ENCODE data around the gene PRSS2. TPM values are rescaled to one million over a fixed set of nuclear protein-coding genes. Genes with fewer than 3 reads are reported as not detected.

Gene PRSS2
- polyA plus RNA-seq, 1 of the 3 experiments (the other 2 are of a cell fraction): not detected

DNA sequence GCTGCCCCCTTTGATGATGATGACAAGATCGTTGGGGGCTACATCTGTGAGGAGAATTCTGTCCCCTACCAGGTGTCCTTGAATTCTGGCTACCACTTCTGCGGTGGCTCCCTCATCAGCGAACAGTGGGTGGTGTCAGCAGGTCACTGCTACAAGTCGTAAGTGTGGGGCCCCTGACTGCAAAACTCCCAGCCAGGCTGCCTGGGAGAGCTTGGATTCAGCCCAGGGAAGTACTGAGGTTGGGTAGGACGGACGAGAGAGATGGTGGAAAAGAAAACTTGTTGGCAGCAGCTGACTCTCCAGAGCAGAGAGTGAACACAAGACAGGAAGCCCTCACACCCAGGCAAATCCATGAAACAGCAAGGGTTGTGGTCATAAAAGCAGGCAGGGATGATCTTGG, 1.3 kb downstream of the PRSS2 start:
- H4K20me1 ChIP-seq (ENCODE audit: insufficient read depth): no peaks in the 10 kb centered on the region
- H3K27ac ChIP-seq (ENCODE audit: low read depth in 2 of 2, low read length in 1 of 2): no peak overlapping the region
- peaks cover 3% of the 10 kb centered on the region for H3F3A ChIP-seq (replicated peaks; ENCODE audit: insufficient read depth)
- CTCF ChIA-PET: interaction anchor here (1.0 to 5.5 kb wide), 7 partner anchors 11 to 313 kb away, joined by 3 to 67 read pairs (median 6); no protein-coding TSS in a partner anchor
- H3K4me2 ChIP-seq: no peak overlapping the region
- no peaks in the 10 kb centered on the region for H3K9me2 ChIP-seq
- no peaks in the 10 kb centered on the region for H3K4me1 ChIP-seq (ENCODE audit: control insufficient read depth in 1 of 2, insufficient read depth in 2 of 2, low read depth in 1 of 2, low read length in 1 of 2)
- no peaks in the 10 kb centered on the region for H3K36me3 ChIP-seq (replicated peaks in 1 of 2; ENCODE audit: control insufficient read depth in 1 of 2, insufficient read depth in 2 of 2, low read length in 1 of 2)
- no peak overlapping the region for H3K9ac ChIP-seq
- no peaks in the 10 kb centered on the region for H3K9me3 ChIP-seq
- POLR2A ChIA-PET: no interaction called here
- no peak for DNase-seq
- TF ChIP-seq, protein P1, sequence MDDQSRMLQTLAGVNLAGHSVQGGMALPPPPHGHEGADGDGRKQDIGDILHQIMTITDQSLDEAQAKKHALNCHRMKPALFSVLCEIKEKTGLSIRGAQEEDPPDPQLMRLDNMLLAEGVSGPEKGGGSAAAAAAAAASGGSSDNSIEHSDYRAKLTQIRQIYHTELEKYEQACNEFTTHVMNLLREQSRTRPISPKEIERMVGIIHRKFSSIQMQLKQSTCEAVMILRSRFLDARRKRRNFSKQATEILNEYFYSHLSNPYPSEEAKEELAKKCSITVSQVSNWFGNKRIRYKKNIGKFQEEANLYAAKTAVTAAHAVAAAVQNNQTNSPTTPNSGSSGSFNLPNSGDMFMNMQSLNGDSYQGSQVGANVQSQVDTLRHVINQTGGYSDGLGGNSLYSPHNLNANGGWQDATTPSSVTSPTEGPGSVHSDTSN (IDR thresholded peaks at IDR 0.05): no peak
- no peak for TF ChIP-seq NRF1 (IDR thresholded peaks at IDR 0.05; ENCODE audit: low read depth, low read length)
- no peak for TF ChIP-seq USF2 (IDR thresholded peaks at IDR 0.05; ENCODE audit: borderline replicate concordance, low read depth, low read length)
- TF ChIP-seq ELF1 (IDR thresholded peaks at IDR 0.05): no peak
- TF ChIP-seq MAX (IDR thresholded peaks at IDR 0.05; ENCODE audit: low read depth): no peak
- no peak for TF ChIP-seq JUND (IDR thresholded peaks at IDR 0.05)
- TF ChIP-seq TCF12 (IDR thresholded peaks at IDR 0.05): no peak
- no peak for TF ChIP-seq SIN3A (IDR thresholded peaks at IDR 0.05; ENCODE audit: borderline replicate concordance, low read depth, low read length)
- TF ChIP-seq SMC3 (IDR thresholded peaks at IDR 0.05; ENCODE audit: low read depth, low read length): no peak
- no peak for TF ChIP-seq EZH2phosphoT487 (IDR thresholded peaks at IDR 0.05; ENCODE audit: borderline replicate concordance, low read depth)
- TF ChIP-seq NFIC (IDR thresholded peaks at IDR 0.05; ENCODE audit: borderline replicate concordance): no peak
- TF ChIP-seq MEF2A (IDR thresholded peaks at IDR 0.05; ENCODE audit: borderline replicate concordance, low read depth): no peak
- TF ChIP-seq RAD21 (IDR thresholded peaks at IDR 0.05; ENCODE audit: low read length): no peak
- TF ChIP-seq POLR2AphosphoS5 (IDR thresholded peaks at IDR 0.05; ENCODE audit: low read depth, low read length): no peak
- TF ChIP-seq REST (IDR thresholded peaks at IDR 0.05; ENCODE audit: low read depth, low read length): no peak
- TF ChIP-seq, protein P2, sequence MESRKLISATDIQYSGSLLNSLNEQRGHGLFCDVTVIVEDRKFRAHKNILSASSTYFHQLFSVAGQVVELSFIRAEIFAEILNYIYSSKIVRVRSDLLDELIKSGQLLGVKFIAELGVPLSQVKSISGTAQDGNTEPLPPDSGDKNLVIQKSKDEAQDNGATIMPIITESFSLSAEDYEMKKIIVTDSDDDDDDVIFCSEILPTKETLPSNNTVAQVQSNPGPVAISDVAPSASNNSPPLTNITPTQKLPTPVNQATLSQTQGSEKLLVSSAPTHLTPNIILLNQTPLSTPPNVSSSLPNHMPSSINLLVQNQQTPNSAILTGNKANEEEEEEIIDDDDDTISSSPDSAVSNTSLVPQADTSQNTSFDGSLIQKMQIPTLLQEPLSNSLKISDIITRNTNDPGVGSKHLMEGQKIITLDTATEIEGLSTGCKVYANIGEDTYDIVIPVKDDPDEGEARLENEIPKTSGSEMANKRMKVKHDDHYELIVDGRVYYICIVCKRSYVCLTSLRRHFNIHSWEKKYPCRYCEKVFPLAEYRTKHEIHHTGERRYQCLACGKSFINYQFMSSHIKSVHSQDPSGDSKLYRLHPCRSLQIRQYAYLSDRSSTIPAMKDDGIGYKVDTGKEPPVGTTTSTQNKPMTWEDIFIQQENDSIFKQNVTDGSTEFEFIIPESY (IDR thresholded peaks at IDR 0.05; ENCODE audit: borderline replicate concordance, low read depth): no peak
- TF ChIP-seq GABPA (IDR thresholded peaks at IDR 0.05; ENCODE audit: low read depth): no peak
- TF ChIP-seq YY1 (IDR thresholded peaks at IDR 0.05; ENCODE audit: low read depth): no peak
- H3K27me3 ChIP-seq (ENCODE audit: insufficient read depth): peaks cover 38% of the 10 kb centered on the region
- H3K4me3 ChIP-seq (ENCODE audit: low read depth in 2 of 2, low read length in 1 of 2): no peak overlapping the region
- WGBS (ENCODE audit: low lambda C conversion rate): 25% methylated on average over 6 of the region's 6 CpGs
- H3K79me2 ChIP-seq (ENCODE audit: insufficient read depth): no peaks in the 10 kb centered on the region
- H2AFZ ChIP-seq (ENCODE audit: low read depth): no peak overlapping the region
